ENCODE measurements around the gene TGFBR3L.
A peak's percentile ranks its signal among the peaks of the same experiment; 100 is the strongest.
"Not testable (repeated sequence)": the region's sequence is repeated elsewhere in the genome, so short reads cannot be mapped to it uniquely, and the experiment has no call there.

Gene TGFBR3L

GRCh38 chr19:7879111-7879807 is 35.4 kb upstream of the TGFBR3L start:
- no peak overlapping the region for H3K4me3 ChIP-seq (ENCODE audit: low read depth, low read length)
- DNase-seq (ENCODE audit: low read depth) = no peak

GRCh38 chr19:7879836-7880235 is 34.8 kb upstream of the TGFBR3L start:
- no peak for DNase-seq (ENCODE audit: low read depth)
- H3K4me3 ChIP-seq (ENCODE audit: low read depth, low read length) = no peak overlapping the region

- no peak overlapping the region for H3K4me3 ChIP-seq (ENCODE audit: low read depth, low read length)
- no peak for DNase-seq (ENCODE audit: low read depth)
Observed at GRCh38 chr19:7881910-7882309, 32.7 kb upstream of the TGFBR3L start.

- no peak for DNase-seq (ENCODE audit: low read depth)
- no peak overlapping the region for H3K4me3 ChIP-seq (ENCODE audit: low read depth, low read length)
Observed at GRCh38 chr19:7883105-7883504, 31.5 kb upstream of the TGFBR3L start.

GRCh38 chr19:7883796-7884570 is 30.6 kb upstream of the TGFBR3L start:
- DNase-seq (ENCODE audit: low read depth) = no peak
- no peak overlapping the region for H3K4me3 ChIP-seq (ENCODE audit: low read depth, low read length)

- H3K4me3 ChIP-seq (ENCODE audit: low read depth, low read length) = no peak overlapping the region
- DNase-seq (ENCODE audit: low read depth) = no peak
Observed at GRCh38 chr19:7885818-7886217, 28.8 kb upstream of the TGFBR3L start.

- DNase-seq (ENCODE audit: low read depth) = no peak
- peak overlapping the region; percentile 64 for H3K4me3 ChIP-seq (ENCODE audit: low read depth, low read length)
Observed at GRCh38 chr19:7887408-7888144, 27.1 kb upstream of the TGFBR3L start.

- H3K4me3 ChIP-seq (ENCODE audit: low read depth, low read length) = peak within 1 kb of the TSS; percentile 64
- no peak for DNase-seq (ENCODE audit: low read depth)
Observed at GRCh38 chr19:7888145-7888825, 26.3 kb upstream of the TGFBR3L start, which contains the start of gene LRRC8E. Gene LRRC8E, plus strand, starts transcription at chr19:7888510. Its CDS starts 7,094 bp downstream, at chr19:7895604.

- DNase-seq (ENCODE audit: low read depth) = no peak
- H3K4me3 ChIP-seq (ENCODE audit: low read depth, low read length) = peak overlapping the region; percentile 64
Observed at GRCh38 chr19:7888826-7889217, 25.8 kb upstream of the TGFBR3L start.

- not testable (repeated sequence) for DNase-seq (ENCODE audit: low read depth); H3K4me3 ChIP-seq (ENCODE audit: low read depth, low read length)
Observed at GRCh38 chr19:7893362-7894101, 21.1 kb upstream of the TGFBR3L start.

- no peak for DNase-seq (ENCODE audit: low read depth)
- no peak overlapping the region for H3K4me3 ChIP-seq (ENCODE audit: low read depth, low read length)
Observed at GRCh38 chr19:7894612-7895309, 19.9 kb upstream of the TGFBR3L start.

- DNase-seq (ENCODE audit: low read depth) = no peak
- H3K4me3 ChIP-seq (ENCODE audit: low read depth, low read length) = no peak overlapping the region
Observed at GRCh38 chr19:7895565-7895964, 19.1 kb upstream of the TGFBR3L start.

GRCh38 chr19:7897292-7897691 is 17.3 kb upstream of the TGFBR3L start:
- DNase-seq (ENCODE audit: low read depth) = no peak
- H3K4me3 ChIP-seq (ENCODE audit: low read depth, low read length) = no peak overlapping the region

GRCh38 chr19:7898967-7899366 is 15.7 kb upstream of the TGFBR3L start:
- no peak overlapping the region for H3K4me3 ChIP-seq (ENCODE audit: low read depth, low read length)
- DNase-seq (ENCODE audit: low read depth) = no peak

- DNase-seq (ENCODE audit: low read depth) = no peak
- H3K4me3 ChIP-seq (ENCODE audit: low read depth, low read length) = no peak overlapping the region
Observed at GRCh38 chr19:7899751-7900378, 14.8 kb upstream of the TGFBR3L start.

- DNase-seq (ENCODE audit: low read depth) = no peak
- H3K4me3 ChIP-seq (ENCODE audit: low read depth, low read length) = no peak overlapping the region
Observed at GRCh38 chr19:7900401-7900870, 14.2 kb upstream of the TGFBR3L start.

- H3K4me3 ChIP-seq (ENCODE audit: low read depth, low read length) = no peak overlapping the region
- DNase-seq (ENCODE audit: low read depth) = no peak
Observed at GRCh38 chr19:7900931-7901330, 13.7 kb upstream of the TGFBR3L start.

- no peak overlapping the region for H3K4me3 ChIP-seq (ENCODE audit: low read depth, low read length)
- no peak for DNase-seq (ENCODE audit: low read depth)
Observed at GRCh38 chr19:7901337-7901736, 13.3 kb upstream of the TGFBR3L start.
